HG02885 (cell line): ENCODE data around the gene TFF1.

Experiments
- ATAC-seq: cut with Tn5 transposase; IDR thresholded peaks from one replicate; pipeline ENCODE4 v1.9.1; 2021; ENCODE audit warnings: mild to moderate bottlenecking; ENCODE audit not compliant: unreplicated experiment, poor library complexity

The TFF1 gene

DNA sequence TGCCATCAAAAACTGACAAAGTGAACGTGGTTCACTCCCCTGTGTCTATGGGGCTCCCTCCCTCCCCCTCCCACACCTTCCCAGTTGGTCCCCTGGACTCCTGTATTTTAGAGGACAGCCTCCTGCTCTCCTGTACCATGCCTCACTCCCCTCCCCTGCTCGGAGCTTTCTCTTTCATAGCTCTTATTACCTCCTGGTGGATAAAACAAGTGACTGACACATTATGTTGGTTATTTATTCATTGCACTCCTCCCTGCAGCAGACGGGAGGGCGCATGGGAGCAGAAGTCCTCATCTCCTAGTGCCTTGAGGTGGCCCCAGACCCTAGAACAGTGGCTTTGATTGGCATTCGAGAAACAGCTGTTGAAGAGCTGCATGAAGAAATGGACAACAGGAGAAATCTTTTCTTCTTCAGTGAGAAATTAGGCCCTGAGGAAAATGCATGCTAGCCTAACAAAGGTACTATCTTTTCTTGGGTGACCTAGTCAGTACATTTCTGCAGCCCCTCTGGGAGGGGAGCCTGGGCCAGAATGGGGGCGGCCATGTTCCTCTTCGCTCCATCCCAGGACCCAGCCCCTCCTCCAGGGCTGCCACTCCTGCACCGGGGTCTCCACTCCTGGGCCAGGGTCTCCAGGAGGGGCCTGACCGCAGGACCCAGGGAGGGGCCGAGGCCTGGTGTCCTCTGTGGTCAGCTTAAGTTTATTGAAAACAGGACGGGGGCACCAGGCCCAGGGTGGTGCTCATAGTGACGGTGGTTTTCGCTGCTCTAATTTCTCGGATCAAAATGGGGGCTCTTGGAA lies 1.2 kb upstream of the TFF1 start:
- ATAC-seq: no peak

GRCh38 chr21:42365770-42366169 lies 565 bp downstream of the TFF1 start:
- ATAC-seq: no peak

GRCh38 chr21:42364304-42364865 lies 1.9 kb downstream of the TFF1 start:
- ATAC-seq: no peak

GRCh38 chr21:42363312-42363711 lies 3.0 kb downstream of the TFF1 start:
- ATAC-seq: no peak

DNA sequence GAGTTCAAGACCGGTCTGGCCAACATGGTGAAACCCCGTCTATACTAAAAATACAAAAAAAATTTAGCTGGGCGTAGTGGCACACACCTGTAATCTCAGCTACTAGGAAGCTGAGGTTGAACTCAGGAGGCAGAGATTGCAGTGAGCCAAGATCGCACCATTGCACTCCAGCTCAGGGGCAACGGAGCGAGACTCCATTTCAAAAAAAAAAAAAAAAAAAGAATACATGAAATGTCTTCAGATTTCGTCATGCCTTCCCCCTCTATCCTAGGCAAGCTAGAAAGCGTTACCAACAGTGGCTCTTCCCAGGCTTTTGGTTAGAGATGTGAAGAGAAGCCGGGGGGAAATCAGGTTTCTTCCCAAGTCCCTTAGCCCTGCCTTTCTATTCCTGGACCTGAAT lies 3.6 kb downstream of the TFF1 start:
- peak; percentile 43 for ATAC-seq

- no peak for ATAC-seq
These were observed 4.1 kb downstream of the TFF1 start for GRCh38 chr21:42362198-42362597.

GRCh38 chr21:42361286-42361685 lies 5.0 kb downstream of the TFF1 start:
- no peak for ATAC-seq

- no peak for ATAC-seq
These were observed 6.0 kb downstream of the TFF1 start for GRCh38 chr21:42360317-42360716.

GRCh38 chr21:42358937-42359336 lies 7.4 kb downstream of the TFF1 start:
- no peak for ATAC-seq

GRCh38 chr21:42358261-42358660 lies 8.1 kb downstream of the TFF1 start:
- ATAC-seq: no peak

GRCh38 chr21:42357307-42357706 lies 9.0 kb downstream of the TFF1 start:
- no peak for ATAC-seq

GRCh38 chr21:42356650-42357049 lies 9.7 kb downstream of the TFF1 start:
- no peak for ATAC-seq

- no peak for ATAC-seq
These were observed 10.3 kb downstream of the TFF1 start for GRCh38 chr21:42356046-42356445.

DNA sequence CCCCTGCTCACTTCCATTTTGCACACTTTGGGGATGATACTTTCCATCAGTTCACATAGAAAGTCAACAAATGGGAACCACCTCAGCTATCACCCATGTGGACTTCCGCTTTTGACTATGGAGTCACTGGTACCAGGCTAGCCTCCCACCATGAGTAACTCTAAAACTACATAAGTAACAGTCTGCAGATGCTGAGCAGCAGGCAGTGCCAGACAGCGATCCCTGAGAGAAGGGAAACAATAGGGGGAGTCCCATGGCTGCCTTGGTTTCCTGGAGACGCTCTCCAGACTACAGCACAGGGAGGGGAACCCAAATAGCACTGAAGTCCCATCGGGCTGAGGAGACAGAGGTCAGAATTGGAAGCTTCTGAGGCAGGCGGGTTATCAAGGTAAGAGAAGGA lies 12.7 kb downstream of the TFF1 start:
- ATAC-seq: no peak

- no peak for ATAC-seq
These were observed 13.8 kb downstream of the TFF1 start for GRCh38 chr21:42352441-42353095.

DNA sequence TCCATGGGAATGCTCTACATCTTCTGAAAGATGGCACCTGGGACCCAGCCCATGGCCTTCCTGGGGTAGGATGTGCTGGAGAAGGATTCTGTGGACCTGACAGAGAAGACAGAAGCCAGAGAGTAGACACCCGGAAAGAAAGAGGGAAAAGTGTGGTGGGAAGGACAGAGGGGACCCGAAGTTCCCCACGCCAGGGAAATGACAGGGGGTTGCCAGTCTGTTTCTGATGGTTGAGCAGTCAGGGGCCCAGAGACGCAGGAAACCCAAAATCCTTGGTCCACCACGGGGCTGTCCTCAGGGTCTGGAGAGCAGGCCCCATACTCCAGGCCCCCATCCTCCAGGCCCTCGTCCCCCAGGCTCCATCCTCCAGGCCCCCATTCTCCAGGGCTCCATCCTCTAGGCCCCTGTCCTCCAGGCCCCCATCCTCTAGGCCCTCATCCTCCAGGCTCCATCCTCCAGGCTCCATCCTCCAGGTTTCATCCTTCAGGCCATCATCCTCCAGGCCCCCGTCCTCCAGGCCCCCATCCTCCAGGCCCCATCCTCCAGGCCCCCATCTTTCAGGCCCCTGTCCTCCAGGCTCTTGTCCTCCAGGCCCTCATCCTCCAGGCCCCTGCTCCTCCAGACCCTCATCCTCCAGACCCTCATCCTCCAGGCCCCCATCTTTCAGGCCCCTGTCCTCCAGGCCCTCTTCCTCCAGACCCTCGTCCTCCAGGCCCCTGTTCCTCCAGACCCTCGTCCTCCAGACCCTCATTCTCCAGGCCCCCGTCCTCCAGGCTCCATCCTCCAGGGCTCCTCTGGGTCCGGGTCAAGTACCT lies 14.5 kb downstream of the TFF1 start:
- ATAC-seq: no peak

GRCh38 chr21:42350927-42351426 lies 15.4 kb downstream of the TFF1 start, which contains the start of gene TFF2:
TFF2 (minus strand) TSS chr21:42350994; CDS start chr21:42350957, 37 bp downstream.
- no peak for ATAC-seq

- ATAC-seq: no peak
These were observed 15.9 kb downstream of the TFF1 start for GRCh38 chr21:42350318-42350910.

DNA sequence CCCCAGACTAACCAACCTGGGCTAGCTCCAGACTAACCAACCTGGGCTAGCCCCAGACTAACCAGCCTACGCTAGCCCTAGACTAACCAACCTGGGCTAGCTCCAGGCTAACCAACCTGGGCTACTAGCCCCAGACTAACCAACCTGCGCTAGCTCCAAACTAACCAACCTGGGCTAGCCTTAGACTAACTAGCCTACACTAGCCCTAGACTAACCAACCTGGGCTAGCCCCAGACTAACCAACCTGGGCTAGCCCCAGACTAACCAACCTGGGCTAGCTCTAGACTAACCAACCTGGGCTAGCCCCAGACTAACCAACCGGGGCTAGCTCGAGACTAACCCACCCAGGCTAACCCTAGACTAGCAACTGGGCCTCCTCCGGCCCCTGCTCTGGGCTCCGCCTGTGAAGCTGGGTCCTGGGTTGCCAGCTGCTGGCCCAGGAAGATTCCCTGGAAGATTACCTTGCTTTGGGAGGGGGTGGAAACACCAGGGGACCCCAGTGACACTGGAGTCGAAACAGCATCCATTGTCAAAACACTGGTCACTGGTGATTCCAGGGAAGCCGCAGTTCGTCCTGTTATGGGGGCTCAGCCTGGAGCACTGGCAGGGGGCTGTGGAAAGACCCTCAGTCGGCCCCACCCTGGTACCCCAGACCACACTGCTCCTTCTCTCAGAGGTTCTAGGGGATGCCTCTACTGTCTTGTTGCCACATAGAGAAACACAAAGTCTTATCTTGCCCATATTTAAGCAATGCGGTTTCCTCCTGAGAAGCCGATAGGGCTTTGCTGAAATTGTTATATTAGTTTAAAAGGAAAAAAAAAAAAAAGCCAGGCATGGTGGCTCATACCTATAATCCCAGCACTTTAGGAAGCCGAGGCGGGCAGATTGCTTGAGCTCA lies 16.7 kb downstream of the TFF1 start:
- ATAC-seq: no peak
